HepG2 (cell line): ENCODE measurements around the gene NDUFB10. TPM values are rescaled to one million over a fixed set of nuclear protein-coding genes. Genes with fewer than 3 reads are reported as not detected.

Experiments used
- CHD4 ChIP-seq: fragments of 200-600 bp; sonication (generic); IDR thresholded peaks from 2 replicates; pipeline ENCODE4 v1.7.0; 2017; ENCODE audit warnings: mild to moderate bottlenecking, low read length, borderline replicate concordance
- EHMT2 ChIP-seq: fragments of 200-600 bp; sonication (generic); IDR thresholded peaks from 2 replicates; pipeline ENCODE4 v1.7.0; 2017; ENCODE audit warnings: antibody characterized with exemption, low read depth, low read length, borderline replicate concordance
- FLYWCH1 ChIP-seq: sonication (generic); formaldehyde crosslinking; IDR thresholded peaks from 2 replicates; pipeline ENCODE4 v1.8.1; 2023; ENCODE audit warnings: mild to moderate bottlenecking, missing genetic modification reagents
- GTF2F1 ChIP-seq: fragments of 150-350 bp; IDR thresholded peaks from 2 replicates; pipeline ENCODE4 v1.6.1; 2014; ENCODE audit warnings: low read length
- MAFK ChIP-seq, 2 experiments: IDR thresholded peaks in 1 of 2; conservative IDR thresholded peaks in 1 of 2; 2 replicates each; pipeline ENCODE4 v1.6.1; 2011; ENCODE audit warnings: improper control_type of control experiment in 2 of 2, low read length in 2 of 2
- NAIF1 ChIP-seq: sonication (generic); formaldehyde crosslinking; IDR thresholded peaks from 2 replicates; pipeline ENCODE4 v1.5.0; 2020; ENCODE audit warnings: mild to moderate bottlenecking, missing genetic modification reagents, borderline replicate concordance
- PHF20 ChIP-seq: sonication (generic); formaldehyde crosslinking; IDR thresholded peaks from 2 replicates; pipeline ENCODE4 v1.5.0; 2020; ENCODE audit warnings: mild to moderate bottlenecking, missing genetic modification reagents
- SMC3 ChIP-seq: IDR thresholded peaks from 2 replicates; pipeline ENCODE4 v1.6.1; 2011; ENCODE audit warnings: low read length, improper control_type of control experiment
- SOX13 ChIP-seq, 3 experiments: fragments of 450-650 bp in 1 of 3; sonication (generic) in 1 of 3; formaldehyde crosslinking in 1 of 3; IDR thresholded peaks in 2 of 3; conservative IDR thresholded peaks in 1 of 3; 2 replicates each; pipeline versions ENCODE4 v1.5.0 to v1.6.1; 2016 to 2020; ENCODE audit warnings: antibody characterized with exemption in 1 of 3, mild to moderate bottlenecking in 1 of 3, missing compliant biosample characterization in 1 of 3, missing genetic modification reagents in 1 of 3, moderate library complexity in 1 of 3
- SPEN ChIP-seq: sonication (generic); formaldehyde crosslinking; IDR thresholded peaks from 2 replicates; pipeline ENCODE4 v1.5.1; 2020; ENCODE audit warnings: low read depth, mild to moderate bottlenecking, missing genetic modification reagents
- TAF1 ChIP-seq: sonication (generic); formaldehyde crosslinking; IDR thresholded peaks from 2 replicates; pipeline ENCODE4 v1.4.0; 2020; ENCODE audit warnings: missing genetic modification reagents
- TEAD2 ChIP-seq: sonication (generic); formaldehyde crosslinking; IDR thresholded peaks from 2 replicates; pipeline ENCODE4 v1.9.0; 2021; ENCODE audit warnings: missing genetic modification reagents
- U2AF2 ChIP-seq: fragments of 200-400 bp; formaldehyde crosslinking; IDR thresholded peaks from 2 replicates; pipeline ENCODE4 v1.6.1; 2017; ENCODE audit warnings: low read depth, mild to moderate bottlenecking, low read length
- ZFP37 ChIP-seq: sonication (generic); formaldehyde crosslinking; IDR thresholded peaks from 2 replicates; pipeline ENCODE4 v1.4.0; 2020; ENCODE audit warnings: missing genetic modification reagents, borderline replicate concordance
- ZMYM3 ChIP-seq: sonication (generic); formaldehyde crosslinking; IDR thresholded peaks from 2 replicates; pipeline ENCODE4 v1.5.1; 2020; ENCODE audit warnings: mild to moderate bottlenecking, missing genetic modification reagents
- ZNF441 ChIP-seq: sonication (generic); formaldehyde crosslinking; IDR thresholded peaks from 2 replicates; pipeline ENCODE4 v1.7.0; 2021; ENCODE audit warnings: missing genetic modification reagents, borderline replicate concordance
- ZNF652 ChIP-seq: IDR thresholded peaks from 2 replicates; pipeline ENCODE4 v1.6.1; 2016; ENCODE audit warnings: low read depth, borderline replicate concordance
- ZNF775 ChIP-seq: sonication (generic); formaldehyde crosslinking; IDR thresholded peaks from 2 replicates; pipeline ENCODE4 v1.4.0; 2020; ENCODE audit warnings: missing genetic modification reagents, mild to moderate bottlenecking, moderate library complexity, borderline replicate concordance
- polyA plus RNA-seq, 8 experiments: library from polyadenylated mRNA; depleted of rRNA in 3 of 8; stranded (reverse) in 7 of 8; unstranded in 1 of 8; fragments of >200 nt; fragmentation: Illumina TruSeq in 4 of 8; extraction: Trizol in 4 of 8; gene quantifications; 2 replicates each; pipeline versions ENCODE4 v1.2.1 to v1.2.3, GENCODE V29; 2011 to 2016; ENCODE audit warnings: low read depth in 4 of 8, missing spikeins in 1 of 8, mixed read lengths in 1 of 8; ENCODE audit not compliant: insufficient read depth in 1 of 8
- total RNA-seq, 5 experiments: library from RNA; depleted of rRNA; stranded (reverse); fragments of >200 nt; fragmentation: Illumina TruSeq; extraction: Trizol; gene quantifications; 2 replicates each; pipeline ENCODE4 v1.2.3, GENCODE V29; 2016; ENCODE audit warnings: low read depth in 1 of 5
- TF ChIP-seq, protein P1 (sequence below): sonication (generic); formaldehyde crosslinking; IDR thresholded peaks from 2 replicates; pipeline ENCODE4 v1.4.0; 2020; ENCODE audit warnings: low read depth, mild to moderate bottlenecking, missing genetic modification reagents
- TF ChIP-seq, protein P2 (sequence below): sonication (generic); IDR thresholded peaks from 2 replicates; pipeline ENCODE4 v1.6.1; 2016; ENCODE audit warnings: low read depth, borderline replicate concordance
- TF ChIP-seq, protein P3 (sequence below): sonication (generic); formaldehyde crosslinking; IDR thresholded peaks from 2 replicates; pipeline ENCODE4 v1.4.0; 2020; ENCODE audit warnings: missing genetic modification reagents
- TF ChIP-seq, protein P4 (sequence below): sonication (generic); formaldehyde crosslinking; IDR thresholded peaks from 2 replicates; pipeline ENCODE4 v1.4.0; 2020; ENCODE audit warnings: missing genetic modification reagents, low read depth, mild to moderate bottlenecking, borderline replicate concordance
- TF ChIP-seq, protein P5 (sequence below): sonication (generic); formaldehyde crosslinking; IDR thresholded peaks from 2 replicates; pipeline ENCODE4 v1.4.0; 2020; ENCODE audit warnings: missing genetic modification reagents, mild to moderate bottlenecking, borderline replicate concordance

NDUFB10 gene
- total and polyA plus RNA-seq, 2 of the 13 experiments (the other 11 are each of a cell fraction or from before 2014, with no cell fraction given), result 68.6 to 157 TPM

DNA sequence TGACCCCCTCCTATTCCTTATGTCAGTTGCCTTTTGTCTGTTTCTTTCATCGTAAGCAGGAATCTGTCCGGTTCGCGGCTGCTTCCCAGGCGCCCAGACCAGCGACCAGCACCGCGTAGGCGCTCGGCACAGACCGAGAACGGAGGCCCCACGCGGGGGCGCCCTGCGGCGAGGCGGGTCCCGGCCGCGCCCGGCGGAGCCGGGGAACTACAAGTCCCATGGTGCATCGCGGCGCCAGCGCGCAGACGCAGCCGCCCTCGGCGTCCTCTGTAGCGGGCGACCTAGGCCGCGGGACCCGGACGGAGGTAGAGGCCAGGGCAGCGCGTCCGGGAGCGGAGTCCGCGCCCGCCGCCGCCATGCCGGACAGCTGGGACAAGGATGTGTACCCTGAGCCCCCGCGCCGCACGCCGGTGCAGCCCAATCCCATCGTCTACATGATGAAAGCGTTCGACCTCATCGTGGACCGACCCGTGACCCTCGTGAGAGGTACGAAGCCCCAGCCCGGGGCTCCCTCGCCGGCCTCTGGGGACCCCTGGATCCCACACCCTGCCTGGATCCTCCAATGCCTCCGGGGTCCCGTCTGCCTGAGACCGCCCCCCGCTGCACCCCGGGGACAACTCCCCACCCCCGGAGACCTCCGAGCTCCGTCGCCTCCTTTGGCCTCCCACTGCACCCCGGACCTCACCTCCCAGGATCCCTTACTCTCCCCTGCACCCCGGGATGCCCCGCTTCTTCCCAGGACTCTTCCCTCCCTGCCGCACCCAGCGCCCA is at the start of gene NDUFB10 (continued):
- TF ChIP-seq U2AF2, result no peak
- TF ChIP-seq ZMYM3, result no peak
- TF ChIP-seq MAFK (conservative IDR thresholded peaks at IDR 0.05 in 1 of 2, IDR thresholded peaks at IDR 0.05 in 1 of 2; ENCODE audit: low read length in 2 of 2), result no peak
- no peak for TF ChIP-seq FLYWCH1 (CRISPR knock-in tag)
- no peak for TF ChIP-seq SMC3
- TF ChIP-seq, protein P1, sequence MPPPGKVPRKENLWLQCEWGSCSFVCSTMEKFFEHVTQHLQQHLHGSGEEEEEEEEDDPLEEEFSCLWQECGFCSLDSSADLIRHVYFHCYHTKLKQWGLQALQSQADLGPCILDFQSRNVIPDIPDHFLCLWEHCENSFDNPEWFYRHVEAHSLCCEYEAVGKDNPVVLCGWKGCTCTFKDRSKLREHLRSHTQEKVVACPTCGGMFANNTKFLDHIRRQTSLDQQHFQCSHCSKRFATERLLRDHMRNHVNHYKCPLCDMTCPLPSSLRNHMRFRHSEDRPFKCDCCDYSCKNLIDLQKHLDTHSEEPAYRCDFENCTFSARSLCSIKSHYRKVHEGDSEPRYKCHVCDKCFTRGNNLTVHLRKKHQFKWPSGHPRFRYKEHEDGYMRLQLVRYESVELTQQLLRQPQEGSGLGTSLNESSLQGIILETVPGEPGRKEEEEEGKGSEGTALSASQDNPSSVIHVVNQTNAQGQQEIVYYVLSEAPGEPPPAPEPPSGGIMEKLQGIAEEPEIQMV, result peak; percentile 87; the same call in 1 of the 2 replicates
- no peak for TF ChIP-seq GTF2F1
- TF ChIP-seq ZNF652 (CRISPR knock-in tag), result no peak
- TF ChIP-seq CHD4, result no peak
- peak; percentile 96 for TF ChIP-seq TAF1
- 0 out of 2 replicates have a peak, but pooled peaks have one; percentile 17 for TF ChIP-seq SOX13 (IDR thresholded peaks at IDR 0.05)
- TF ChIP-seq SOX13 (CRISPR knock-in tag; conservative IDR thresholded peaks at IDR 0.05 in 1 of 2, IDR thresholded peaks at IDR 0.05 in 1 of 2), result no peak
- TF ChIP-seq, protein P2, sequence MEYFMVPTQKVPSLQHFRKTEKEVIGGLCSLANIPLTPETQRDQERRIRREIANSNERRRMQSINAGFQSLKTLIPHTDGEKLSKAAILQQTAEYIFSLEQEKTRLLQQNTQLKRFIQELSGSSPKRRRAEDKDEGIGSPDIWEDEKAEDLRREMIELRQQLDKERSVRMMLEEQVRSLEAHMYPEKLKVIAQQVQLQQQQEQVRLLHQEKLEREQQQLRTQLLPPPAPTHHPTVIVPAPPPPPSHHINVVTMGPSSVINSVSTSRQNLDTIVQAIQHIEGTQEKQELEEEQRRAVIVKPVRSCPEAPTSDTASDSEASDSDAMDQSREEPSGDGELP, result peak; percentile 74; the same call in 1 of the 2 replicates
- TF ChIP-seq, protein P3, sequence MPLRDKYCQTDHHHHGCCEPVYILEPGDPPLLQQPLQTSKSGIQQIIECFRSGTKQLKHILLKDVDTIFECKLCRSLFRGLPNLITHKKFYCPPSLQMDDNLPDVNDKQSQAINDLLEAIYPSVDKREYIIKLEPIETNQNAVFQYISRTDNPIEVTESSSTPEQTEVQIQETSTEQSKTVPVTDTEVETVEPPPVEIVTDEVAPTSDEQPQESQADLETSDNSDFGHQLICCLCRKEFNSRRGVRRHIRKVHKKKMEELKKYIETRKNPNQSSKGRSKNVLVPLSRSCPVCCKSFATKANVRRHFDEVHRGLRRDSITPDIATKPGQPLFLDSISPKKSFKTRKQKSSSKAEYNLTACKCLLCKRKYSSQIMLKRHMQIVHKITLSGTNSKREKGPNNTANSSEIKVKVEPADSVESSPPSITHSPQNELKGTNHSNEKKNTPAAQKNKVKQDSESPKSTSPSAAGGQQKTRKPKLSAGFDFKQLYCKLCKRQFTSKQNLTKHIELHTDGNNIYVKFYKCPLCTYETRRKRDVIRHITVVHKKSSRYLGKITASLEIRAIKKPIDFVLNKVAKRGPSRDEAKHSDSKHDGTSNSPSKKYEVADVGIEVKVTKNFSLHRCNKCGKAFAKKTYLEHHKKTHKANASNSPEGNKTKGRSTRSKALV (CRISPR knock-in tag), result peak; percentile 87
- TF ChIP-seq, protein P4, sequence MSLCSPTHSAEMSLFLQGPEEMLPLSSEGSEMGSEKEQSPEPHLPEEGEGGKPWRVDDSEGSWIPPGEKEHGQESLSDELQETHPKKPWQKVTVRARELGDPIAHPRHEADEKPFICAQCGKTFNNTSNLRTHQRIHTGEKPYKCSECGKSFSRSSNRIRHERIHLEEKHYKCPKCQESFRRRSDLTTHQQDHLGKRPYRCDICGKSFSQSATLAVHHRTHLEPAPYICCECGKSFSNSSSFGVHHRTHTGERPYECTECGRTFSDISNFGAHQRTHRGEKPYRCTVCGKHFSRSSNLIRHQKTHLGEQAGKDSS (CRISPR knock-in tag), result peak; percentile 61; the same call in 1 of the 2 replicates
- TF ChIP-seq, protein P5, sequence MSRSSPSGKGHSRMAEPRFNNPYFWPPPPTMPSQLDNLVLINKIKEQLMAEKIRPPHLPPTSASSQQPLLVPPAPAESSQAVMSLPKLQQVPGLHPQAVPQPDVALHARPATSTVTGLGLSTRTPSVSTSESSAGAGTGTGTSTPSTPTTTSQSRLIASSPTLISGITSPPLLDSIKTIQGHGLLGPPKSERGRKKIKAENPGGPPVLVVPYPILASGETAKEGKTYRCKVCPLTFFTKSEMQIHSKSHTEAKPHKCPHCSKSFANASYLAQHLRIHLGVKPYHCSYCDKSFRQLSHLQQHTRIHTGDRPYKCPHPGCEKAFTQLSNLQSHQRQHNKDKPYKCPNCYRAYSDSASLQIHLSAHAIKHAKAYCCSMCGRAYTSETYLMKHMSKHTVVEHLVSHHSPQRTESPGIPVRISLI, result no peak
- TF ChIP-seq ZNF775, result no peak
- no peak for TF ChIP-seq TEAD2 (CRISPR knock-in tag)
- peak; percentile 94 for TF ChIP-seq SPEN (CRISPR knock-in tag)
- TF ChIP-seq EHMT2, result no peak
- peak; percentile 77; the same call in 1 of the 2 replicates for TF ChIP-seq ZNF441
- TF ChIP-seq ZFP37 (CRISPR knock-in tag), result 0 out of 2 replicates have a peak, but pooled peaks have one; percentile 43
- TF ChIP-seq PHF20 (CRISPR knock-in tag), result peak; percentile 67
- peak; percentile 66; the same call in 1 of the 2 replicates for TF ChIP-seq NAIF1 (CRISPR knock-in tag)
